ENCODE results near the gene ENTPD1.

DNA sequence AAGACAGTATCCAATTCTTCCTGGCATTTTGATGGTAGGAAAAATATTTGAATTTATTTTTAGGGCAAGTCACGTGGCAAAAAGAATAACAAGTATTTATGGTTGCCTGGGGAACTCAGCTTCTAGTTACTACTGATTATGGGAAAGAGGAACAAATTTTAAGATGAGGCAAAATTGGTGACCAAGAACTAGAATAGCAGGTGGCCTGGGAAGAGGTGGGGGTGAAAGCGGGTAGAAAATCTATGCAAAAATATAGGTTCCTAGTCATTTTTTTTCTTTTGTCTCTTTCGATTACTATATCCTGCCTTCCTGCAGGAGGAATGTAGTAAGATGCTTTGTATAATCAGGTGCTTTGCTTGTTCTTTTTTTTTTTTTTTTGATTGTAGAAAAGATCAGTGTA lies 27.8 kb downstream of the ENTPD1 start:
- TF ChIP-seq, protein P1, sequence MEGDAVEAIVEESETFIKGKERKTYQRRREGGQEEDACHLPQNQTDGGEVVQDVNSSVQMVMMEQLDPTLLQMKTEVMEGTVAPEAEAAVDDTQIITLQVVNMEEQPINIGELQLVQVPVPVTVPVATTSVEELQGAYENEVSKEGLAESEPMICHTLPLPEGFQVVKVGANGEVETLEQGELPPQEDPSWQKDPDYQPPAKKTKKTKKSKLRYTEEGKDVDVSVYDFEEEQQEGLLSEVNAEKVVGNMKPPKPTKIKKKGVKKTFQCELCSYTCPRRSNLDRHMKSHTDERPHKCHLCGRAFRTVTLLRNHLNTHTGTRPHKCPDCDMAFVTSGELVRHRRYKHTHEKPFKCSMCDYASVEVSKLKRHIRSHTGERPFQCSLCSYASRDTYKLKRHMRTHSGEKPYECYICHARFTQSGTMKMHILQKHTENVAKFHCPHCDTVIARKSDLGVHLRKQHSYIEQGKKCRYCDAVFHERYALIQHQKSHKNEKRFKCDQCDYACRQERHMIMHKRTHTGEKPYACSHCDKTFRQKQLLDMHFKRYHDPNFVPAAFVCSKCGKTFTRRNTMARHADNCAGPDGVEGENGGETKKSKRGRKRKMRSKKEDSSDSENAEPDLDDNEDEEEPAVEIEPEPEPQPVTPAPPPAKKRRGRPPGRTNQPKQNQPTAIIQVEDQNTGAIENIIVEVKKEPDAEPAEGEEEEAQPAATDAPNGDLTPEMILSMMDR (IDR thresholded peaks at IDR 0.05) = no peak
- TF ChIP-seq EZH2 (IDR thresholded peaks at IDR 0.05) = no peak

Measured in neural progenitor cell (in vitro differentiated cells).